ENCODE measurements around the gene LDLR.

DNA sequence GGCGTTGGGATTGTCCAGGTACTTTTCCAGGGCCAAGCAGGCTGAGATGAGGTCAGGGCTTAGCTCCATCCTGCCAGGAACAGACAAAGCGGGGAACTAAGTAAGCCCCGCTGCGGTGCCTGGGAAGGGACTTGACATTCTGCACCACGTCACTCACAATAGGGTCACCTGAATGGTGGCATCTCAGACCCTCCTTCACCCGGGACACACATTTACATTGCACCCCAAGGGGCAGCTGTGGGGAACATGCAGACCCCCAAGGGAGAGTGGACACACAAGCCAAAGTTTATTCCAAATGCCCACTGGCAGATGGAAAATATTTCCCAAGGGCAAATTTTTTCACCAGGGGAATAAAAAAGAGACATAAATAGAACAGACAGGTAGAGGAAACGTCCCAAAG, 86.7 kb downstream of the LDLR start:
- TF ChIP-seq, protein P1, sequence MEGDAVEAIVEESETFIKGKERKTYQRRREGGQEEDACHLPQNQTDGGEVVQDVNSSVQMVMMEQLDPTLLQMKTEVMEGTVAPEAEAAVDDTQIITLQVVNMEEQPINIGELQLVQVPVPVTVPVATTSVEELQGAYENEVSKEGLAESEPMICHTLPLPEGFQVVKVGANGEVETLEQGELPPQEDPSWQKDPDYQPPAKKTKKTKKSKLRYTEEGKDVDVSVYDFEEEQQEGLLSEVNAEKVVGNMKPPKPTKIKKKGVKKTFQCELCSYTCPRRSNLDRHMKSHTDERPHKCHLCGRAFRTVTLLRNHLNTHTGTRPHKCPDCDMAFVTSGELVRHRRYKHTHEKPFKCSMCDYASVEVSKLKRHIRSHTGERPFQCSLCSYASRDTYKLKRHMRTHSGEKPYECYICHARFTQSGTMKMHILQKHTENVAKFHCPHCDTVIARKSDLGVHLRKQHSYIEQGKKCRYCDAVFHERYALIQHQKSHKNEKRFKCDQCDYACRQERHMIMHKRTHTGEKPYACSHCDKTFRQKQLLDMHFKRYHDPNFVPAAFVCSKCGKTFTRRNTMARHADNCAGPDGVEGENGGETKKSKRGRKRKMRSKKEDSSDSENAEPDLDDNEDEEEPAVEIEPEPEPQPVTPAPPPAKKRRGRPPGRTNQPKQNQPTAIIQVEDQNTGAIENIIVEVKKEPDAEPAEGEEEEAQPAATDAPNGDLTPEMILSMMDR (conservative IDR thresholded peaks at IDR 0.05; ENCODE audit: low read depth, low read length): no peak
- TF ChIP-seq EZH2 (IDR thresholded peaks at IDR 0.05; ENCODE audit: borderline replicate concordance, low read depth, low read length, poor library complexity, severe bottlenecking): no peak

All from A673 (cell line).